Activated CD4-positive, alpha-beta T cell treated with anti-CD3 and anti-CD28 coated beads, Interleukin-2, amount 50 U/mL, for 4 hours (primary cell): Measurements from ENCODE around the gene MBNL1.
A peak's percentile ranks its signal among the peaks of the same experiment; 100 is the strongest.

Experiments
- DNase-seq, 2 experiments: peaks; one replicate each; pipeline ENCODE4 v3.0.0-alpha.2; 2020

The MBNL1 gene

GRCh38 chr3:152253514-152253913, 15.2 kb upstream of the MBNL1 start:
- DNase-seq, result no peak

GRCh38 chr3:152254041-152254440, 14.7 kb upstream of the MBNL1 start:
- DNase-seq, result no peak

- DNase-seq, result no peak
Observed at GRCh38 chr3:152255290-152255689, 13.4 kb upstream of the MBNL1 start.

GRCh38 chr3:152256851-152257562, 11.7 kb upstream of the MBNL1 start:
- no peak for DNase-seq

DNA sequence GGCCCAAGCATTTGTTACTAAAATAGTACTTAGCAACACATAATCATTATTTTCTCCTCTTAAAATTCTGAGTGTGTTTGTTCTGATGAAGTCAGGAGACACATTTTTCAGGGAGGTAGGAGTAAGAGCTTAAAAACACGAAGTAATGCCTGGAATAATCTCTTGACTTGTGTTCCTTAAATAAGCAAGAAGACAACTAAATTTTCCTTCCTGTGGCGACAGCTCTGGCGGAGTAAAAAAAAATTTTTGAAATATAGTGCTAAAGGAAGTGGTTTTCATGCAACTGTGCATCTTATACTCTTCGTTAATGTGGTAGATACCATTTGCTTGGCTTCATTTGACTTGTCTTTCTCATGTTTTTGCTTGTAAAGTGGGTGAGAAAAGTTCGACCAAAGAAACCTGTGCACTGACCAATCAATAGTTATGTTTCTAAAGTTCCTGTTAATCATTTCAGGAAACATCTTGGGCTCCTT, 11.1 kb upstream of the MBNL1 start:
- no peak for DNase-seq

DNA sequence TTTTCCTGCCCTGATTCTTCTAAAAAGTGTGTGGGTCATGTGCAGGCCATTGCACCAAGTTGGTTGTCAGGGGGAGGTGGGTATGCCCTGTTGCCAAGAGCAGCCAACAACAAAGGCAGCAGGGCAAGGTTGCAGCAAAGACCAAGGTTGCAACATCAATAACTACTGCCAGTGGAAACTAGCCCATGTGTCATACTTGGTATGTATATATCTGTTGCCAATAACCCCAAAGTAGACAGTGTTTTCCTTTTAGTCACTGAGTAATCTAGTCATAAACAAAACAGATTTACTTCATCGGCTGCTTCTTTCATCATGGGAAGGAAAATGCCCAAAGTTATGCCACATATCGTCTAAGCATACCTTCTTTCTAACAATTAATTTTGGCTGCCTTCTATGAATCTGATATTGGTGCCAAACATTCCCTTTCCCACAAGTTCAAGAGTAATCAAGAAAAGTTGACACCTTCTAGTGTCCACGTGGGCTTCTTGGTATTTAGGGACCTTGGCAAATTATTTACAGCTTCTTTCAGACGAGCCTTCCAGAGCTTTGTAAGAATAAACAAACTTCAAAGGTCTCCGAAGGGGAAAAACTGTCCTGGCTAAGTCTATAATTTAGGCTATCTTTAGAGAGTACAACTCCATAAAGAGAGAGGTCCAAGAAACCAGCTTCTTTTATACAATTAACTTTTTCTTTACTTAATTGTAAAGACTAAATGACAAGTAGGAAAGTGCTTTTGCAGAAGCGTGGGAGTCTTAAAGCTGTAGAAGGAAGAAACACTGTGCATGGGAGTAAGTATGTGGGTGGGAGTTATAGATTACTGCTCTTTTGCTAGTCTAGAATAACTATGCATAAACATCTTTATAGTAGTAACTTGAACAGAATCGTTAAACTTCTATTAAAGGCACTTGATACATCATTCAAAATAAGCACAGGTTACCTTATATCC, 10.0 kb upstream of the MBNL1 start:
- DNase-seq, result peak; percentile 51 to 58

DNA sequence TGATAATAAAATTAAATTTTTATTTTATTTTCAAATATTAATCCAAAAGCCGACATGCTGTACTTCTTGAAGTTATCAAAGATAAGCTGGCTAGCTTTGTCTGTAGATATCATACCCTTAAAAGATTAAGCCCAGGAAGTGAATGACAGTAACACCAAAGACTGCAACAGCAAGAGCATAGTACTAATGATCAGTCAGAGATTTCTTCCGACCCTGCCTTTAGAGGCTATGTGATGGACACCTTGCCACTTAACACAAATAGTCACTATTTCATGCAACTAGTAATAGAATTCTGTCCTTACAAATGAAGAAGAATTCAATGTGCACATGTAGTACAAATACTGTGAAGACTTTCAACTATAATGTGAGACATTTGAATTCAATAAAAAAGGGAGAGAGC, 9.3 kb upstream of the MBNL1 start:
- no peak for DNase-seq

GRCh38 chr3:152260026-152260425, 8.7 kb upstream of the MBNL1 start:
- DNase-seq, result no peak

- DNase-seq, result no peak
Observed at GRCh38 chr3:152260529-152260928, 8.2 kb upstream of the MBNL1 start.

- no peak for DNase-seq
Observed at GRCh38 chr3:152261329-152261728, 7.4 kb upstream of the MBNL1 start.

- DNase-seq, result no peak
Observed at GRCh38 chr3:152263711-152264110, 5.0 kb upstream of the MBNL1 start.

DNA sequence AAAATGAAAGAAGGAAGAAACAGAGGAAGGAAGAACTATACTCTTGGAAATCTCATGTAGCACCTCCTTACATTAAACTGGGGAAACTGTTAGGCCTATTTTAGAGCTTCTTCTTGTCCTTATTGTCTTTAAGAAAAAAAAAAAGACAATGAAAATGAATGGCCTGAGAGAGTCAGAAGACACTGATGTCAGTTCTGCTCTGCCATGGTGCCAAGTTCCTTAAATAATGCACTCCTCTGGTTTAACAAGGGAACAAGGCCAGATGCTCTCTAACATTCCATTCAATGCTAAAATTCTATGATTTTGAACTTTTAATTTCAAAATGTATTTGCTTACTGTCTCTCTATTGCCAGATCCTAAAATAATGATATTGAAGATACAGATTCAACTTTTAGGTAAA, 4.4 kb upstream of the MBNL1 start:
- DNase-seq, result no peak

DNA sequence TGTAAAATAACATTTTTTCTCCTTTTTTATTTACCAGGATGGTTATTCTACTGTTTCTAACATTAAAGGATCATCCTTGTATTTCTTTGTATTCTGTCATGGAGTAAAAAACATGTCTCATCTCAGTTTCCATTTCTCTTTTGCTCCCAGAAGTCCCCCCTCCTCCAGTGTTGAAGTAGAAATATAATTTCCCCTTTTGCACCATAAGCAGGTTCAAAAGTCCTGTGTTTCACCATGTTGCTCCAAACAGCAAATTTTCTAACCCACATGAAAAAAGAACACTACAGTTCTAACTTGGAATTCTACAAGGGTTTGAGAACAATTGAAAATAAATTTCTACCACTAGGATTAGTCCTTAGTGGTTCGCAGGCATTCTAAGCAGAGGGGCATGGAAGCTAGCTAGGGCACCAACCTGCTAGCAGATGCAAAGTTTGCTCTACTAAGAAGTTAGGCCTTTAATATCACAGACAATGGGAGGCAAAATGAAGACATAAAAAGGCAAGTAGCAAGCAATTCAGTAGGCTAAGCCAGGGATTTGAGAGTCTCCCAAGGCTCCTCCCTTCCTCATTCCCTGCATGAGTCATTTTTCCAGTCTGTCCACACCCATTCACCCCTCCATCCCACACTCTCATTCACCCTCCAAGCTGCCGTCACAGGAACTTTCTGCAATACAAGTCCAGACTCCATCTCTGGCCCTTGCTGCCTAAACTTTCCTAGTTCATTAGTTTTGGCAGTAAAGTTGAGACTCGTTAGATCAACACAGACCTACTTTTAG, 2.3 kb upstream of the MBNL1 start:
- DNase-seq, result no peak

- no peak for DNase-seq
Observed at GRCh38 chr3:152267831-152268554, 736 bp upstream of the MBNL1 start.

GRCh38 chr3:152269056-152269830, 514 bp downstream of the MBNL1 start:
- peak; percentile 19 to 29 for DNase-seq

DNA sequence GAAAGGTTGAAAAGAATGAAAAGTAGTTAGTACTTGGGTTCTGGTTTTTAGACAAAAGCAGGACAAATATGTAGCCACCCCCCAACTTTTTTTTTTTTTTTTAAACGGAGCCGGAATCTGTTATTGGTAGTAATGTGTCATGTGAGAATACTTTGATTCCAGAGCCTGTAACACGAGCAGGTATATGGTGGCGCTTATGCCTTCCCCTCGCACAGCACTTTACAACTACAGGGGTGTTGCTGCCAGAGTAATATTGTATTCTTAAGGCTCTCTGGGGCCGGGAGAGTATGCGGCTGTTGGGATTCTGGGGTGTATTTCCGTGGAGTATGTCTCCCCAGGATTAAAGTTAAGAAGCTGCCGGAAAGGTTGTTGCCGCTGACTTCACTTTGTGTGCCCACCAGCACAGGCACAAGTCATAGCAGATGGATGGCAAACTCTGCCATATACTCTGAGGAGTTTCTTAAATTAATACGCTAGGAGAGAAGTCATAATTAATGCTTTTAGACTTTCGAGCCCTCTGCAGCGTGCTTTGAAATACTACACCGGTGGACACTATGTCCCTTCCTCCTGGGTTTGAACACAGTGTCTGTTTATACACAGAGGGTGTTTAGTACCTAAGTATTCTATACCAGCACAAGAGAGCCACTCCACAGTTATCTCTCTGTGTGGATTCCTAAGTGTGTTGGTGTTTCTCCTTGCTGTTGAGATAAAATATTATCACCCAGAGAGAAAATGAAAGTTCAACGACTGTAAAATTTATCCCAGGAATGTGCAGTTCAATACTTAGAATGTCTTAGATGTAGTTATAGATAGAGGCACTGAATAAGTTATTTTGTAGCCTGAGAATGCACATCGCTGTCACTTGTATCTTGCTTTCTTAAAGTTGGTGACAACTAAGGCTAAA, 1.4 kb downstream of the MBNL1 start:
- DNase-seq, result no peak

DNA sequence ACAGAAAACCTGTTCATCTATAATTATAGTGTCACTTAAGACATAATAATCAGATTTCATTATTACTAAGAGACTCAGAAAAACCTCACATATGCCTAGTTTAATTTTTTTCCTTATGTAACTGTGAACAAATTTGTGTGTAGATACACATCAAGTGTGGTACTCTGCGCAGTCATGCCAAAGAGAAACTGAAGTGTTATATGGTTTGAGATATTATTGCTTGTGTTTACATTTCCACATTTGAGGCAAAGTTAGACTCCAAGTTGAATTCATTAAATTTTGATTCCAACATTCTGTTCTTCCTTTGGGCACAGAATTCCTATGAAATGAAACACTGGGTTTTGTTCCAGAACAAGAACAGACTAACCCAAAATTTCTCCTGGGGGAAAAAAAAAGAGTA, 2.2 kb downstream of the MBNL1 start:
- DNase-seq, result no peak

GRCh38 chr3:152271501-152272236, 2.9 kb downstream of the MBNL1 start:
- DNase-seq, result no peak

DNA sequence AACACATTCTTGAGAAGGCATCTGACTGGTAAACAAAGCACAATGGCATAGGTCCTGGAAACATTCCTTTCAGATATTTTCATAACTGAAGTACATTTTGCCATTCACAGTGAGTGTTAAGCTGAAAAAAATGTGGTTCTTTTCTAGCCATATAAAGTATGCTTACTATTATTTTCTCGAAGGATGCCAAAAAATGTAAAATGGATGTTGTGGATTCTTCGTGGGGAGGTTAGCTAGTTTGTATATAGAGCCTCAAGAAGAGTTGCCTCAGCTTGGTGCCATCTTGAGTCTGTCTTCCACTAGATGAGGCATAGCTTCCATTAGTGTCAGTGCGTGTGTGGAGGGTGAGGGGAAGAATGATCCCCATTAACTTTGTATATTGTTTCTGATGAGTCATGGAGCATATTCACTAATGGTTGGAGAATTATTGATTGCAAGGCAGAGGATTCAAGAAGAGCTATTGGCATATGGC, 4.1 kb downstream of the MBNL1 start:
- DNase-seq, result peak; percentile 55 to 63

DNA sequence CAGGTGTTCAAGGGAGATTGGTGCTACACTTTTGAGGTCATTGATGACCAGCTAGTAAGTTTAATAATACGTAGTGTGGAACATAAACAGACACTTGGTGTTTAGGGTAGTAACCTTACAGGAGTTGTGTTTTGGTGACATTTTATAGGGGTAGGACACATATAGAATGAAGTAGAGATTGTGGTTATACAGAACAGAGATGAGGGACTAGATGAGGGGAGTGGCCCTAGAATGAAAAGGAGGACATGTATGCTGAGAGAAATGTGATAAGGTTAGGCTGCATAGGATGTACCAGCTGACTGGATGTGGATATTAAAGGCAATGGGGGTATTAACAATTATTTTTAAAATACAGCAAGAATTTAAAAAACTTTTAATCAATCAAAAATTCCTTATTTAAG, 8.0 kb downstream of the MBNL1 start:
- no peak for DNase-seq
